ENCODE results near the gene LCN15. TPM values are rescaled to one million over a fixed set of nuclear protein-coding genes. Genes with fewer than 3 reads are reported as not detected.

LCN15 gene
- total RNA-seq, 6 experiments from 2014 or later = not detected

DNA sequence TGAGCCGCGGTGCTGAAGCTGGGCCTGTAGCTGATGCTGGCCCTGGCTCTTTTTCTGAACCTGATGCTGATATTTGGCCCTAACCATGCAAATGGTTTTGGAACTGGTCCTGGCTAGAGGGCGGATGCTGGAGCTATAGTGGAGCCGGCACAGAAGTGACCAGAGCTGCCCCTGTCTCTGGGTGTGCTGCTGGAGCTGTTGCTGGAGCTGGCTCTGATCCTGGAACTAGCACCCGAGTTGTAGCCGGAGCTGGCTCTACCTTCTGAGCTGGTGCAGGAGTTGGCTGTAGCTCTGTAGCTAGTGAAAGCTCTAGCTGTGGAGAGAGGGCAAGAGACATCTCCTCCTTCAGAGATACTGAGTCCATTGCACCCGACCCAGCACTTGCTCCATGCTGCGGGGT lies 34.4 kb downstream of the LCN15 start:
- Histone ChIP-seq H3K36me3 (peaks cover 0 to 13% (median 6%) of the 10 kb centered on the region in 4 donors), H3K27me3 (no peaks in the 10 kb centered on the region), H3K9me3 (no peaks in the 10 kb centered on the region), H3K4me3 (no peak overlapping the region), H3K4me1 (peaks cover 0 to 17% (median 7%) of the 10 kb centered on the region in 4 donors), H3K27ac (no peak overlapping the region)
- intact Hi-C loops (cut with DNase I) = no loop called here
- ATAC-seq (no peak), DNase-seq (no peak)
- no CpG with 5 or more reads among the region's 8 CpGs for WGBS (ENCODE audit: insufficient coverage, low coverage, low lambda C conversion rate, missing lambda C conversion rate)
- TF ChIP-seq, protein P1, sequence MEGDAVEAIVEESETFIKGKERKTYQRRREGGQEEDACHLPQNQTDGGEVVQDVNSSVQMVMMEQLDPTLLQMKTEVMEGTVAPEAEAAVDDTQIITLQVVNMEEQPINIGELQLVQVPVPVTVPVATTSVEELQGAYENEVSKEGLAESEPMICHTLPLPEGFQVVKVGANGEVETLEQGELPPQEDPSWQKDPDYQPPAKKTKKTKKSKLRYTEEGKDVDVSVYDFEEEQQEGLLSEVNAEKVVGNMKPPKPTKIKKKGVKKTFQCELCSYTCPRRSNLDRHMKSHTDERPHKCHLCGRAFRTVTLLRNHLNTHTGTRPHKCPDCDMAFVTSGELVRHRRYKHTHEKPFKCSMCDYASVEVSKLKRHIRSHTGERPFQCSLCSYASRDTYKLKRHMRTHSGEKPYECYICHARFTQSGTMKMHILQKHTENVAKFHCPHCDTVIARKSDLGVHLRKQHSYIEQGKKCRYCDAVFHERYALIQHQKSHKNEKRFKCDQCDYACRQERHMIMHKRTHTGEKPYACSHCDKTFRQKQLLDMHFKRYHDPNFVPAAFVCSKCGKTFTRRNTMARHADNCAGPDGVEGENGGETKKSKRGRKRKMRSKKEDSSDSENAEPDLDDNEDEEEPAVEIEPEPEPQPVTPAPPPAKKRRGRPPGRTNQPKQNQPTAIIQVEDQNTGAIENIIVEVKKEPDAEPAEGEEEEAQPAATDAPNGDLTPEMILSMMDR (IDR thresholded peaks at IDR 0.05) = no peak
- no peak for TF ChIP-seq POLR2A (IDR thresholded peaks at IDR 0.05)

DNA sequence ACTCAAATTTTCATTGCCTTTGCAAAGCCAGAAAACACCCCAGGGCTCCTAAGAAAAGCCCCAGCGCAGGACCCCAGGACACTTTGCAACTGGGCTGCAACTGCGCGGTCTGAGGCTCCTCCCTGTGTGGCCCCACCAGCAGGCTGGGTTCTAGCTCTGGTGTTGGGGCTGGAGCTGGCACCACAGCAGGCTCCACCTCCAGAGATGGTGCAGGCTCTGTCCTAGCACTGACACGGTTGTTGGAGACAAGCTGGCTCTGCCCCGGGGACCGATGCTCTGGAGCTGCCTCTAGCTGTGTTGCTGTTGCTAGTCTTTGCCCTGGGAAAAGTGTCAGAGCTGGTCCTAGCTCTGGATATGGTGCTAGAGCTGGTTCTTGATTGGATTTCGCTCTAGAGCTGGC lies 35.2 kb downstream of the LCN15 start:
- Histone ChIP-seq H3K4me3 (peak overlapping the region; percentile 92 to 97 (median 95)), H3K27me3 (no peaks in the 10 kb centered on the region), H3K36me3 (peaks cover 0 to 21% (median 13%) of the 10 kb centered on the region in 4 donors), H3K9me3 (no peaks in the 10 kb centered on the region), H3K27ac (no peak overlapping the region), H3K4me1 (peaks cover 0 to 17% (median 7%) of the 10 kb centered on the region in 4 donors)
- no peak for DNase-seq
- peak; percentile 8 to 41 (median 22) for ATAC-seq
- WGBS (ENCODE audit: insufficient coverage, low coverage, low lambda C conversion rate, missing lambda C conversion rate) = no CpG with 5 or more reads among the region's 7 CpGs
- TF ChIP-seq POLR2A (IDR thresholded peaks at IDR 0.05) = no peak
- TF ChIP-seq, protein P1 (IDR thresholded peaks at IDR 0.05) = no peak
- intact Hi-C loops (cut with DNase I) = no loop called here

DNA sequence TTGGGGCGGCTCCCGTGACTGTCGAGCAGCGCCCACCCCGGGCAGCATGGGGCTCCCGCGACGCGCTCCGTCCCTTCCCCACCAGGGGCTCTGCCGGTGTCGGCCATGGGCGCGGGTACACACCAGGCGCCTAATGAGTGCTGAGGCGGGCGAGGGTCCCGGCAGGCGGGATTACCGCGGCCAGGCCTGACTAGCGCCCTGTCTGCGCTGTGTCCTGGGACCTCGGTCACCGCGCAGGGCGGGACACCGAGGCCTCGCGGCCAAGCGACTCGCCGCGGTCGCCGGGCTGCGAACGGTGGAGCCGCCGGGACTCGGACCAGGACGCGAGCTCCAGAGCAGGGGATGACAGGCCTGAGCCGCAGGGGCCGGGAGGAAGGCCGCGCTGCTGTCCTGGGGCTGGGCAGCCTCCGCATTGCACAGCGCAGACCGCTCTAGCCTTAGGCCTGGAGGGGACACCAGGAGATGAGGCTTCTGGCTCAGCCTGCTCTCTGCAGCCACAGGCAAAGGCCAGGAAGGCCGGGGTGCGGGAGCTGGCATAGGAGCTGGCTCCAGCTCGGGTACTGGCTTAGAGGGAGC lies 35.7 kb downstream of the LCN15 start:
- peak; percentile 37 to 54 (median 53) for ATAC-seq
- WGBS (ENCODE audit: insufficient coverage, low coverage, low lambda C conversion rate, missing lambda C conversion rate) = 0% methylated on average over 4 of the region's 53 CpGs
- intact Hi-C loops (cut with DNase I) = no loop called here

DNA sequence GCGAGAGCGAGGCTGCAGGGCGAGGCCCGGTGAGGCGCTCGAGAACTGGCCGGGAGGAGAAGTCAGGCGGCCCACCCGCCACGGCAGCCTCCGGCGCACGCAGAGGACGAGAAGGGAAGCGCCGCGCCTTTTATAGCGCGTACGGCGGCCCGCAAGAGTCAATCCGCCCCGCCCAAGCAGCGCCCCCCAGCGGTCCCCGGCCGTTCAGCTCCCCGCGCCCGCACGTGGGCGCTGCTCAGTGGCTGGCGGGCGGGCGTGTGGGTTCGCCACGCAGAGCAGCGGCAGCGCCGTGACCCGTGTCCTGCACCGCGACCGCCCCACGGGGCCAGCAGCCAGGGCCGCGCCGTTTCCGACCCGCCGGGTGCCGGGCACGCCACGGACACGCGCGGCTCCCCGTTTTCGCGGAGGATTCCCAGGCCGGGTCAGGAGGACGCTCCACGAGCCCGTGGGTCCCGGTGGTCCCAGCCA lies 36.2 kb downstream of the LCN15 start:
- Histone ChIP-seq H3K4me1 (peaks cover 0 to 17% (median 7%) of the 10 kb centered on the region in 4 donors), H3K9me3 (no peaks in the 10 kb centered on the region), H3K4me3 (peak overlapping the region; percentile 92 to 97 (median 95)), H3K27me3 (no peaks in the 10 kb centered on the region), H3K27ac (peak overlapping the region; percentile 55 to 80 (median 60)), H3K36me3 (peaks cover 0 to 31% (median 20%) of the 10 kb centered on the region in 4 donors)
- TF ChIP-seq, protein P1 (IDR thresholded peaks at IDR 0.05) = peak; percentile 90 to 99 (median 94)
- peak; percentile 99 for TF ChIP-seq POLR2A (IDR thresholded peaks at IDR 0.05)
- peak; percentile 77 to 91 (median 81) for ATAC-seq
- peak; percentile 91 to 92 (median 91) for DNase-seq
- intact Hi-C loops (cut with DNase I) = no loop called here
- 0% methylated on average over 14 of the region's 66 CpGs for WGBS (ENCODE audit: insufficient coverage, low coverage, low lambda C conversion rate, missing lambda C conversion rate)

More for the DNA sequence above, 35.7 kb downstream of the LCN15 start:
- Histone ChIP-seq H3K4me3 (peak overlapping the region; percentile 92 to 97 (median 95)), H3K36me3 (peaks cover 0 to 26% (median 15%) of the 10 kb centered on the region in 4 donors), H3K4me1 (peaks cover 0 to 17% (median 7%) of the 10 kb centered on the region in 4 donors), H3K27me3 (no peaks in the 10 kb centered on the region), H3K27ac (peak overlapping the region; percentile 37 to 80 (median 48)), H3K9me3 (no peaks in the 10 kb centered on the region)
- peak in 1 of 3 donors; percentile 69 for DNase-seq
- TF ChIP-seq POLR2A (IDR thresholded peaks at IDR 0.05) = no peak

DNA sequence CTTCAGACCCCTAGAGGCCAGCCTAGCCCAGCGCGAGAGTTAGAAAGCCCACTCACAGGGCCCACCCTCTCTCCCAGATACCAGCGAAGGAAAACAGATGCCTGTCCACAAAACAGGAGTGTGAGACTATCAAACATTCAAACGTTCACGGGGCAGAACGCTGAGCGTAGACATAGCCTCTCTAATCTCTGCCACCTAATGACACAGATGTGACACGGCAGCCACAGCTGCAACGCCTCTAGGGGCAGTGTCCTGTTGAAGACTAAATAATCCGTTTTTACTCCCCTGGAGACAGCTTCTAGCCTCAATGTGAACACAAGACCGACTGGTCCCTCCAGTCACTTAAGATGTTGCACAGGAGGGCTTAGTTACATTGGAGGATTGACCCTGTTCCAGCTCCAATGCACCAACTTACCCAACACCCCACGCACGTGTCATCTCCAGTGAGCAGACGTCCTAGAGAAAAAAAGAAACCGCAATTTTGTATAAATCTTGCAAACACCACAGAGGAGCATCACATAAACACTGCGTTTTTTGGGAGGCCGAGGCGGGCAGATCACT lies 37.6 kb downstream of the LCN15 start:
- Histone ChIP-seq H3K27me3 (no peaks in the 10 kb centered on the region), H3K4me1 (peaks cover 0 to 17% (median 7%) of the 10 kb centered on the region in 4 donors), H3K27ac (no peak overlapping the region), H3K9me3 (no peaks in the 10 kb centered on the region), H3K4me3 (peak overlapping the region; percentile 92 to 97 (median 95)), H3K36me3 (peaks cover 0 to 39% (median 24%) of the 10 kb centered on the region in 4 donors)
- WGBS (ENCODE audit: insufficient coverage, low coverage, low lambda C conversion rate, missing lambda C conversion rate) = 1% methylated on average over 14 of the region's 18 CpGs
- TF ChIP-seq, protein P1 (IDR thresholded peaks at IDR 0.05) = peak; percentile 35 to 54 (median 52)
- no peak for TF ChIP-seq POLR2A (IDR thresholded peaks at IDR 0.05)
- intact Hi-C loops (cut with DNase I) = no loop called here
- DNase-seq (no peak), ATAC-seq (peak; percentile 29 to 39 (median 38))
